Osteocyte (in vitro differentiated cells): ENCODE data around the gene FBRSL1. TPM values are rescaled to one million over a fixed set of nuclear protein-coding genes. Genes with fewer than 3 reads are reported as not detected.

Source experiments
- DNase-seq: peaks from one replicate; pipeline ENCODE4 v3.0.0; 2021; ENCODE audit warnings: mixed read lengths; ENCODE audit not compliant: unreplicated experiment; ENCODE audit errors: extremely low spot score
- H3K27ac Mint-ChIP-seq: one replicate; pipeline ENCODE4 v1.8.0; 2021; ENCODE audit warnings: mild to moderate bottlenecking, mixed read lengths; ENCODE audit not compliant: unreplicated experiment
- H3K27me3 Mint-ChIP-seq: one replicate; pipeline ENCODE4 v1.8.0; 2021; ENCODE audit warnings: mixed read lengths; ENCODE audit not compliant: unreplicated experiment
- H3K36me3 Mint-ChIP-seq: one replicate; pipeline ENCODE4 v1.8.0; 2021; ENCODE audit warnings: mixed read lengths; ENCODE audit not compliant: unreplicated experiment
- H3K4me1 Mint-ChIP-seq: one replicate; pipeline ENCODE4 v1.8.0; 2021; ENCODE audit warnings: mixed read lengths; ENCODE audit not compliant: unreplicated experiment
- H3K4me3 Mint-ChIP-seq: one replicate; pipeline ENCODE4 v1.8.0; 2021; ENCODE audit warnings: mild to moderate bottlenecking, moderate library complexity, mixed read lengths; ENCODE audit not compliant: unreplicated experiment
- H3K9me3 Mint-ChIP-seq: one replicate; pipeline ENCODE4 v1.8.0; 2021; ENCODE audit warnings: mixed read lengths; ENCODE audit not compliant: unreplicated experiment
- CTCF ChIP-seq: fragments of 200-600 bp; sonication (generic); IDR thresholded peaks from 2 replicates; pipeline ENCODE4 v1.5.0; 2021; ENCODE audit warnings: antibody characterized with exemption, mild to moderate bottlenecking, moderate library complexity
- total RNA-seq: library from RNA; stranded (reverse); gene quantifications from 2 replicates; pipeline ENCODE4 v1.2.1, GENCODE V29; 2021

FBRSL1 gene
- total RNA-seq, 1 donor from 2014 or later: 46.2 TPM

GRCh38 chr12:132517013-132517739, 27.2 kb downstream of the FBRSL1 start:
- H3K4me3 Mint-ChIP-seq: no peak overlapping the region
- H3K27ac Mint-ChIP-seq: no peak overlapping the region
- peaks cover 19% of the 10 kb centered on the region for H3K36me3 Mint-ChIP-seq
- no peak for DNase-seq
- no peaks in the 10 kb centered on the region for H3K27me3 Mint-ChIP-seq
- peaks cover 9% of the 10 kb centered on the region for H3K9me3 Mint-ChIP-seq
- peaks cover 13% of the 10 kb centered on the region for H3K4me1 Mint-ChIP-seq
- TF ChIP-seq CTCF: no peak

GRCh38 chr12:132517740-132518100, 27.8 kb downstream of the FBRSL1 start:
- H3K4me1 Mint-ChIP-seq: peaks cover 13% of the 10 kb centered on the region
- no peaks in the 10 kb centered on the region for H3K27me3 Mint-ChIP-seq
- no peak overlapping the region for H3K4me3 Mint-ChIP-seq
- TF ChIP-seq CTCF: no peak
- peaks cover 9% of the 10 kb centered on the region for H3K9me3 Mint-ChIP-seq
- DNase-seq: no peak
- H3K36me3 Mint-ChIP-seq: peaks cover 19% of the 10 kb centered on the region
- H3K27ac Mint-ChIP-seq: no peak overlapping the region

DNA sequence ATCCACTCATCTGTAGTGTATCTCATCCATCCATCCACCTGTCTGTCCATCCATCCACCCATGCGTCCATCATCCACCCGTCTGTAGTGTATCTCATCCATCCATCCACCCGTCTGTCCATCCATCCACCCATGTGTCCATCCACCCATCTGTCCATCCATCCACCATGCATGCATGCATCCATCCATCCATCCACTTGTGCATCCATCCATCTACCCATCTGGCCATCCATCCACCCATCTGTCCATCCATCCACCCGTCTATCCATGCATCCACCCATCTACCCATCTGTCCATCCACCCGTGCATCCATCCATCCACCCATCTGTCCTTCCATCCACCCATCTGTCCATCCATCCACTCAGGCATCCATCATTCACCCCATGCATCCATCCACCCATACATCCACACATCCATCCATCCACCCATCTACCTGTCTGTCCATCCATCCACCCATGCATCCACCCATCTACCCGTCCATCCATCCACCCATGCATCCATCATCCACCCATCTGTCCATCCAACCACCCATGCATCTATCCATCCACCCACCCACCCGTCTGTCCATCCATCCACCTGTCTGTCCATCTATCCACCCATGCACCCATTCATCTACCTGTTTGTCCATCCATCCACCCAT, 28.5 kb downstream of the FBRSL1 start:
- peaks cover 9% of the 10 kb centered on the region for H3K9me3 Mint-ChIP-seq
- TF ChIP-seq CTCF: no peak
- H3K36me3 Mint-ChIP-seq: peaks cover 19% of the 10 kb centered on the region
- H3K27ac Mint-ChIP-seq: no peak overlapping the region
- no peak for DNase-seq
- no peak overlapping the region for H3K4me3 Mint-ChIP-seq
- peaks cover 5% of the 10 kb centered on the region for H3K4me1 Mint-ChIP-seq
- no peaks in the 10 kb centered on the region for H3K27me3 Mint-ChIP-seq

DNA sequence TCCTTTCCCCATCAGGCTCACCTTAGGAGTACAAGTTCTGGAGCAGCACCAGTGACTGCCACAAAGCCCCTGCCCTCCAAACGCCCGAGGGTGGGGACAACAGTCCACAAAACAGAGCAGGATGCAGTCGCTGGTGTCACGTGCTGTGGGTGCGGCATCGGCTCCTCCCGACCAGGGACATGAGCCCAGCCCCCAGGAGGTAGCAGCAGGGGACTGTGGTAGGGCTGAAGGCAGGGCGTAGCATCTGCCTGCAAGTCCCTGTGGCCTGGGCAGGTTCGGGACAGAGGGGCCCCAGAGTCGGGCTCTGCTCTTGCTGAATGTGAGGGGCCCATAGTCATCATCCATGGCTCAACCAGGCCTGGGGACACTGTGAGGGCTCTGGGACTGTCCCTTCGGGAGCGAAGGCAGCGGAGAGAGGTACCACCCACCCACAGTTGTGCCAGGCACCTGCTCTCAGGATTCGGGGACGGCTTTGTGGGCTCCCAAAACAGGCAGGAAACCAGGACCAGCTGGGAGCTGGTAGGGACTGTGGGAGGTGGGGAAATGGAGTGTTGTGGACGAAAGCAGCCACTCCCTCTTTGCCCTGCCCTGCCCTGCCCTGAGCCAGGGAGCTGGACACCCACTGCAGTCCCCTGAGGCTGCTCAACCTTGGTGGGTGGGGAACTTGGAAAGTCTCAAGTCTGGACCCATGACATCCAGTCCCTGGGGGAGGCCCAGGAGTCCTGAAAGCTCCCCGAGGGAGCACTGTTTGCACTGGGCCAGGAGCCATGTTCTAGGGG, 30.7 kb downstream of the FBRSL1 start:
- Mint-ChIP-seq H3K4me3 (no peak overlapping the region), H3K9me3 (peaks cover 9% of the 10 kb centered on the region), H3K27ac (no peak overlapping the region), H3K4me1 (peaks cover 12% of the 10 kb centered on the region), H3K27me3 (no peaks in the 10 kb centered on the region), H3K36me3 (peaks cover 16% of the 10 kb centered on the region)
- DNase-seq: no peak
- TF ChIP-seq CTCF: no peak

DNA sequence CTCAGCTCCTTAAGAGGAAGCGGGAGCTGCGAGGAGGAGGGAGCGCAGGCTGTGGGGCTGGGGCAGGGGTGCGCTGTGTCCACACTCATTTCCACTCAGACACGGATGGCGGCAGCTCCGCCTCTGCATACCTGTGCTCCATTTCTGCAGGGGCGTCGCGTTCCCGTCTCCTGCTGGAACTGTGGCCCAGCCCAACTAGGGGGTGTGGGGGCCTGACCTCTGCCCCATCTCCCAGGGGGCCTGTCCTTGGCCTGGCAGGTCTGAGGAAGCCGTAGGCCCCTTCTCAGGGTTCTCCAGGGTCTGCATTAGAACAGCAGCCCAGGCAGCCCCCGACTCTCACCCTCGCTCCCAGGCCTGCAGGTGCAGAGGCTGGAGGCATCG, 31.2 kb downstream of the FBRSL1 start:
- H3K9me3 Mint-ChIP-seq: peaks cover 9% of the 10 kb centered on the region
- no peak for TF ChIP-seq CTCF
- peaks cover 12% of the 10 kb centered on the region for H3K4me1 Mint-ChIP-seq
- no peak overlapping the region for H3K4me3 Mint-ChIP-seq
- no peak overlapping the region for H3K27ac Mint-ChIP-seq
- no peaks in the 10 kb centered on the region for H3K27me3 Mint-ChIP-seq
- peaks cover 14% of the 10 kb centered on the region for H3K36me3 Mint-ChIP-seq
- no peak for DNase-seq
